ENCODE measurements around the gene SPON2. TPM values are rescaled to one million over a fixed set of nuclear protein-coding genes. Genes with fewer than 3 reads are reported as not detected.

Gene SPON2
- total RNA-seq, 1 experiment from 2014 or later, result 3.1 TPM

DNA sequence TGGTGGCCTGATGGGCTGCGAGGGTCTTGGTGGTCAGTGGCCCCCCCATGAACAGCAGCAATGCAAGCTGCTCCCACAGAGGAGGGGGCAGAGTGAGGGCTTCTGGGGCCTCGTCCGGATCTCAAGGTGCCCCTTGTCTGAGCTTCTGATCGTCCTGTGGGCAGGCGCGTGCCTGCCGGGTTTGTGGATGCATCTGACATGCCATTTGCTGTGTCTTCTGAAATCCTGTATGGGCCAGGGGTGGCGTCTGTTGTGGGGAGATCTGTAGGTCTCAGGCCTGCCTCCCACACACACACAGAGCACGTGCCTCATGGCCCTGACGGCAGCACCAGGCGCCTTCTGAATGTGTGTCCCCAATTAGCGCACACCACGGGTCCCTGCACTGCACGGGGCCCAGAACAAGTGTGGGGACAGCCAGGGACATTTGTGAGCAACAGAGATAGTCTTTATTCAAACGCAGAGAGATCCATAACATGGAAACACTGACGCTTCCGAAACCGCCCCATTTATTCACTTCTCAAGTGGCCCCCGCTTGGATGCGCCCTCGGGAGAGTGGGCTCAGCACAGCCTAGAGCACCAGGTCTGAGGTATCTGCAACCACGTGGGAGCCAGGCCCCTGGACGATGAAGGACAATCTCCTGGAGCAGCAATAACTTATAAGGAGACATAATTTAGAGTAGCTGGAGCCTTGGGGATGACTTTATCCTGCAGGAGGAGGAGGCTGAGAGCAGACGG is 5.7 kb downstream of the SPON2 start:
- H3K9me3 ChIP-seq, result no peaks in the 10 kb centered on the region
- H3K36me3 Mint-ChIP-seq (ENCODE audit: insufficient read depth, unreplicated experiment), result peaks cover 4% of the 10 kb centered on the region
- CTCF ChIA-PET, result interaction anchor here (0.7 to 0.9 kb wide), 2 partner anchors 25 to 61 kb away, joined by 3 read pairs; no protein-coding TSS in a partner anchor
- POLR2A ChIA-PET, result no interaction called here
- H3K4me3 Mint-ChIP-seq (ENCODE audit: unreplicated experiment), result peak overlapping the region; percentile 72
- DNase-seq, result no peak
- BruUV-seq (replicated peaks), result no TSS peak
- H3K27me3 Mint-ChIP-seq (ENCODE audit: insufficient read depth, unreplicated experiment), result peaks cover 2% of the 10 kb centered on the region
- H3K36me3 ChIP-seq (ENCODE audit: control insufficient read depth, insufficient read depth, low read length), result no peaks in the 10 kb centered on the region
- no peak overlapping the region for H3K4me3 ChIP-seq (ENCODE audit: low read depth, low read length)
- no peak overlapping the region for H3K27ac Mint-ChIP-seq (ENCODE audit: unreplicated experiment)
- H3K9me3 Mint-ChIP-seq (ENCODE audit: unreplicated experiment), result no peaks in the 10 kb centered on the region
- intact Hi-C loops (cut with micrococcal nuclease; ENCODE audit: unreplicated experiment), result loop anchor here (5.0 kb wide), 1 partner anchor 41 kb away; no protein-coding TSS in a partner anchor
- H3K4me1 Mint-ChIP-seq (ENCODE audit: low read depth, unreplicated experiment), result peaks cover 7% of the 10 kb centered on the region
- no peaks in the 10 kb centered on the region for H3K27me3 ChIP-seq (replicated peaks; ENCODE audit: control insufficient read depth, insufficient read depth, low read length)
- H3K4me1 ChIP-seq, result 0 out of 2 replicates have a peak, but pooled peaks cover 2% of the 10 kb centered on the region
- TF ChIP-seq, protein P1, sequence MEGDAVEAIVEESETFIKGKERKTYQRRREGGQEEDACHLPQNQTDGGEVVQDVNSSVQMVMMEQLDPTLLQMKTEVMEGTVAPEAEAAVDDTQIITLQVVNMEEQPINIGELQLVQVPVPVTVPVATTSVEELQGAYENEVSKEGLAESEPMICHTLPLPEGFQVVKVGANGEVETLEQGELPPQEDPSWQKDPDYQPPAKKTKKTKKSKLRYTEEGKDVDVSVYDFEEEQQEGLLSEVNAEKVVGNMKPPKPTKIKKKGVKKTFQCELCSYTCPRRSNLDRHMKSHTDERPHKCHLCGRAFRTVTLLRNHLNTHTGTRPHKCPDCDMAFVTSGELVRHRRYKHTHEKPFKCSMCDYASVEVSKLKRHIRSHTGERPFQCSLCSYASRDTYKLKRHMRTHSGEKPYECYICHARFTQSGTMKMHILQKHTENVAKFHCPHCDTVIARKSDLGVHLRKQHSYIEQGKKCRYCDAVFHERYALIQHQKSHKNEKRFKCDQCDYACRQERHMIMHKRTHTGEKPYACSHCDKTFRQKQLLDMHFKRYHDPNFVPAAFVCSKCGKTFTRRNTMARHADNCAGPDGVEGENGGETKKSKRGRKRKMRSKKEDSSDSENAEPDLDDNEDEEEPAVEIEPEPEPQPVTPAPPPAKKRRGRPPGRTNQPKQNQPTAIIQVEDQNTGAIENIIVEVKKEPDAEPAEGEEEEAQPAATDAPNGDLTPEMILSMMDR (IDR thresholded peaks at IDR 0.05; ENCODE audit: insufficient read depth in 1 of 2, low read depth in 1 of 2, low read length in 1 of 2, severe bottlenecking in 1 of 2, unreplicated experiment in 1 of 2), result no peak

DNA sequence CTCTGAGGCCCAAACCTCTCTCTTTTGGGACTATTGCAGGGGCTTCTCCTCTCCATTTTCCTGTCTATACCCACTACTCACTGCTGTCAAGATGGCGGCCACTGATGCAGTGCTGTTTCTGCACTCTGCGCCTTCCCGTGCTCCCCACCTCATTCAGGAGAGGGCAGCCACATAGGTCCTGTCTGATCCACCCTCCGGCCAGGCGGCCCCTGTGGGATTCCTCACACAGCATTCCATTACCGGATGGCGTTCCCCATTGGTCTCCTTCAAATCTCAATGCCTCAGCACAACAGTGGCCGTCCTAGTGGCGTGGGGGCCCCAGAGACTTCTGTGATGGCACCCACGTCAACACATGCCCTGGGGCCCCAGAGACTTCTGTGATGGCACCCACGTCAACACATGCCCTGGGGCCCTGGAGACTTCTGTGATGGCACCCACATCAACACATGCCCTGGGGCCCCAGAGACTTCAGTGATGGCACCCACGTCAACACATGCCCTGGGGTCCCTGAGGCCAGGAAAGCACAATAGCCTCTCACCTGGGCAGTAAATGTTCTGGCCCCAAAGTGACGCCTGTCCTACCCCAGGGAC is 7.3 kb downstream of the SPON2 start:
- Mint-ChIP-seq H3K9me3 (ENCODE audit: unreplicated experiment) (no peaks in the 10 kb centered on the region), H3K4me3 (ENCODE audit: unreplicated experiment) (no peak overlapping the region), H3K36me3 (ENCODE audit: insufficient read depth, unreplicated experiment) (peaks cover 4% of the 10 kb centered on the region), H3K27me3 (ENCODE audit: insufficient read depth, unreplicated experiment) (peaks cover 10% of the 10 kb centered on the region), H3K27ac (ENCODE audit: unreplicated experiment) (no peak overlapping the region), H3K4me1 (ENCODE audit: low read depth, unreplicated experiment) (peaks cover 7% of the 10 kb centered on the region)
- Histone ChIP-seq H3K4me1 (0 out of 2 replicates have a peak, but pooled peaks cover 2% of the 10 kb centered on the region), H3K9me3 (no peaks in the 10 kb centered on the region), H3K4me3 (ENCODE audit: low read depth, low read length) (no peak overlapping the region), H3K36me3 (ENCODE audit: control insufficient read depth, insufficient read depth, low read length) (no peaks in the 10 kb centered on the region), H3K27me3 (replicated peaks; ENCODE audit: control insufficient read depth, insufficient read depth, low read length) (no peaks in the 10 kb centered on the region)
- BruUV-seq (replicated peaks), result no TSS peak
- TF ChIP-seq, protein P1 (IDR thresholded peaks at IDR 0.05; ENCODE audit: insufficient read depth in 1 of 2, low read depth in 1 of 2, low read length in 1 of 2, severe bottlenecking in 1 of 2, unreplicated experiment in 1 of 2), result no peak
- ChIA-PET CTCF (no interaction called here), POLR2A (no interaction called here)
- DNase-seq, result no peak
- intact Hi-C loops (cut with micrococcal nuclease; ENCODE audit: unreplicated experiment), result loop anchor here (5.0 kb wide), 1 partner anchor 42 kb away; no protein-coding TSS in a partner anchor

DNA sequence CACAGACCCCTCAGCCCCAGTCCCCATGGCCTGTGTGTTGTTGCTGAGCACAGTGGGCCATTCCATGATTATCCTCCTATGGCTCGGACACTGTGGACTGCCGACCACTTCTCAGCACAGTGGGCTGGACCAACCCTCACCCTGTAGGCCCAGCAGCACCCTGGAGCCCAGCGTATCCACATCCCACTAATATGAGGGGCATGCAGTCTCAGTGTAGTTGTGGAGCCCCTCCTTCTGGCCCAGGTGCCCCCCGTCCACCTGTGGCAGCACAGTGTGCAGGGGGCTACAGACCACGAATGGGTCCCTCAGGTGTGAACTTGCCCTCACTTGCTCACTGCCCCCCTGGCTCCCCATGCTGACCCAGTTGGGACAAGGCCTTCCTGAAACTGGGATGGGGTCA is 7.9 kb downstream of the SPON2 start:
- no TSS peak for BruUV-seq (replicated peaks)
- no peak overlapping the region for H3K4me3 ChIP-seq (ENCODE audit: low read depth, low read length)
- ChIA-PET POLR2A (no interaction called here), CTCF (no interaction called here)
- Mint-ChIP-seq H3K36me3 (ENCODE audit: insufficient read depth, unreplicated experiment) (peaks cover 4% of the 10 kb centered on the region), H3K27ac (ENCODE audit: unreplicated experiment) (no peak overlapping the region), H3K9me3 (ENCODE audit: unreplicated experiment) (no peaks in the 10 kb centered on the region), H3K4me3 (ENCODE audit: unreplicated experiment) (no peak overlapping the region), H3K27me3 (ENCODE audit: insufficient read depth, unreplicated experiment) (peaks cover 10% of the 10 kb centered on the region), H3K4me1 (ENCODE audit: low read depth, unreplicated experiment) (peaks cover 7% of the 10 kb centered on the region)
- DNase-seq, result no peak
- no peaks in the 10 kb centered on the region for H3K9me3 ChIP-seq
- no peaks in the 10 kb centered on the region for H3K36me3 ChIP-seq (ENCODE audit: control insufficient read depth, insufficient read depth, low read length)
- TF ChIP-seq, protein P1 (IDR thresholded peaks at IDR 0.05; ENCODE audit: insufficient read depth in 1 of 2, low read depth in 1 of 2, low read length in 1 of 2, severe bottlenecking in 1 of 2, unreplicated experiment in 1 of 2), result no peak
- 0 out of 2 replicates have a peak, but pooled peaks cover 2% of the 10 kb centered on the region for H3K4me1 ChIP-seq
- H3K27me3 ChIP-seq (replicated peaks; ENCODE audit: control insufficient read depth, insufficient read depth, low read length), result no peaks in the 10 kb centered on the region
- intact Hi-C loops (cut with micrococcal nuclease; ENCODE audit: unreplicated experiment), result no loop called here
